Stimulated activated CD4-positive, alpha-beta T cell treated with anti-CD3 and anti-CD28 coated beads, Interleukin-2, amount 100 ng/mL, for 4 hours (primary cell): ENCODE results near the gene ADARB2.

Source experiments
- DNase-seq: peaks from one replicate; pipeline ENCODE4 v3.0.0-alpha.2; 2020; ENCODE audit warnings: low read depth

Gene ADARB2

GRCh38 chr10:1187855-1188557 is 549.3 kb downstream of the ADARB2 start:
- no peak for DNase-seq

DNA sequence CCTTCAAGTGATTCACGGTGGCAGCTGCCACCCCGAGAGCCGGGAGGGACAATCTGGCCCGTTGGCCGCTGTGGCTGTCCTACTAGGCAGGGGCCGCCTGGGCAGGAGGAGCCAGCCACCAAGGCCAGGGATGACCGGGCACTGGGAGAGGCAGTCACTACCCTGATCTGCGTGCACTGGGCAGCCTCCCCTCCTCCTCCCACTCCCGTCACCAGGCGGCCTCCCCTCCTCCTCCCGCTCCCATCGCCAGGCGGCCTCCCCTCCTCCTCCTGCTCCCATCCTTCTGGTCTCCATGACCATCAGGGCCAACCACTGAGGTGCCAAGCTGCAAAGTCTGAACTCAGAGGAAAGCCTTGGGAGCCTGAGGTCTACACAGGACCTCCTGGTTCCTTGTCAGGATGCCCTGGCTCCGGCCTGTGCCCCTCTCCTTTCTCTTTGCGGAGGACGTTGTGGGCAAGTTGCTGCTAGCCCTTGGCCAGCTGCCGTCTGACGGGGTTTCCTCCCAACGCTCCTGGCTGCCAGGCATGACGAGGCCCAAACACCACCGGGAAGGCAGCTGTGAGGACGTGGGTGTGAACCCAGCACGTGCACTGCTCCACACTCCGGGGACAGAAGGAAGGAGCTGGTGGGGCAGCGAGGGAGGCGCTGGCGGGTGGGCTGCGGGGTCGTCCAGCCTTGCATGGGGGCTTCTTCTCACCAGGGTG is 550.0 kb downstream of the ADARB2 start:
- no peak for DNase-seq

DNA sequence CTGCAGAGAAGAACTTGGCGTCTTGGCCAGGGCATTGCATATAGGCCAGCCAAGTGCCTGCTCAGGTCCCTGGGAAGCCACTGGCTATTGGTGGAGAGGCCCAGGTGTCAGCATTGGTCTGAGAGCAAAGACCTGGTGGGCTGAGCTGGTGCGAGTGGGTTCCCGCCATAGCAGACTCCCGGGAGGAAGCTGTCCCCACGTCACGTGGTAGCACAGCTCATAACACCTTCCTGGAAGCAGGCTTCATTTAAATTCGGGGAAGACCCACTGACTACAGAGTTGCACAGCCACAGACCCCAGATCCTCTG is 550.7 kb downstream of the ADARB2 start:
- no peak for DNase-seq

- DNase-seq, result no peak
These were observed 551.2 kb downstream of the ADARB2 start for GRCh38 chr10:1185911-1186682.

DNA sequence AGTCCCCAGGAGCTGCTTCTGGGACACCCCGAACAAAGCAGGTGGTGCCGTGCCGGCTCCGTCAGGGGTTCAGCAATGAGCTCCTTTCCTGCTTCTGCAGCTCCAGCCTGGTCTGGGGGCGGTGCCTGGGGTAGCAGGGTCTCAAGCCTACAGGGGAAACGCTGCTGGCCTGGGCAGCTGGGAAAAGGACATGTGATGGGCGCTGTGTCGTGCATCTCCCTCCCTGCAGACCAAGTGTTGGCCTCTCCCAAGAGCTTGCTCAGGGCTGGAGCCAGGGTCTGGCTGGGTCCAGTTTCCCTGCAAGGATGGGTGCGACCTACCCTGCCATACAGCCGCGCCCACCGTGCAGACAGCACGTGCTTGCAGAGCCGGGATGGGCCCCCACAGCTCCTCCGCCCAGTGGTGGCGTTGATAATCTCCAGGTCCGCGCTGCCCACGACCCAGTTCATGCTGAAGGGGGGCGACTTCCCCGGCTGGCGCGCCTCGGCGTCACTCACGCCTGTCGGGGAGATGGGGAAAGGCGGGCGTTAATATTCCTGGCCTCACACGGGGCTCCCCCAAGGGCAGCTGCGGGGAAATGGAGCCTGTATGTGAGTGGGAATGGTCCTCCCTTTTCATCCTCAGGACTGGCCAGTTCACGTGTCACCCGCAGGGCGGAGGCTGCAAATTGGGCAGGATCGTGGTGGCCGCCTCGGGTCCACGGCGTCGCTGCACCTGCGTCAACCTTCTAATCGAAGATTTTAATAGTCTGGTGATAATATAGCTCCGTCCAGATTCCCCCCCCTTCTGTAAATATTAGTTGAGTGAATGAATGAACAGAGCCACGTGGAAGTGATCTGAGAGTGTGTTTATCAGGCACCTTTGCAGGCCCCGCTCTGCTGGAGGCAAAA is 552.5 kb downstream of the ADARB2 start:
- DNase-seq, result no peak

DNA sequence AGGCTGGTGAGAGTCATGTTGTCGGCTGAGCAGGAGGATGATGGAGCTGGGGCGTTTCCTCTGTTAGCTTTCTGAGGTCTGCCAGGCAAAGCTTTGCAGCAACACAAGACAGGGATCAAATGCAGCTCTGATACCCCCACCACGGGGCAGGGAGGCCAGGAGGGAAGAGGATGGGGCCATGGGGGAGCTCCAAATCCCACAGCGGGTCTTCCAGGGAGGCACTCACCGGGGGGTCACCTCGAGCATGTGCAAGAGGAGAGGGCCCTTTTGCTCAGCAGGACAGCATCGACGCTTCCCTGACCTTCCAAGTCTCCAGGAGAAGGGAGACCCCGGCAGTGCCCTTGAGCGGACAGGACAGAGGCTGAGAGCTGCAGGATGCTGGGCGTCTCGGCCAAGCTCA is 553.6 kb downstream of the ADARB2 start:
- no peak for DNase-seq

DNA sequence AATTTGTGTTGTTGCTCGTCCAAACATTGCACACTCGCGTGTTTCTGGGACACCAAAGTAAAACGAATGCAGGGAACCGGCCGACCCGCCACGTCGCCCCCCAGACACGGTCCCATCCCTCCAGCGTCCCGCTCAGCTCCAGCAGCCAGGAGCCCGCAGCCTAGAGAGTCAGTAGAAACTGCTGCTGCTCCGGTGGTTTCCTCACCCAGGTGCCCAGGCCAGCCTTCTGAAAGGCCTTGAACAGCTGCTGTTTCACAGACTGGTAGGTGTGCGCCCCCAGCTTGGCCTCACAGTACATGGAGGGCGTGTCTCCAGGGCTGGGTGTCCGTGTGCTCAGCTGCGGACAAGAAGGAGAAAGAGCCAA is 554.3 kb downstream of the ADARB2 start:
- DNase-seq, result no peak

- DNase-seq, result no peak
These were observed 554.9 kb downstream of the ADARB2 start for GRCh38 chr10:1182280-1183032.

GRCh38 chr10:1180836-1181235 is 556.5 kb downstream of the ADARB2 start:
- no peak for DNase-seq

DNA sequence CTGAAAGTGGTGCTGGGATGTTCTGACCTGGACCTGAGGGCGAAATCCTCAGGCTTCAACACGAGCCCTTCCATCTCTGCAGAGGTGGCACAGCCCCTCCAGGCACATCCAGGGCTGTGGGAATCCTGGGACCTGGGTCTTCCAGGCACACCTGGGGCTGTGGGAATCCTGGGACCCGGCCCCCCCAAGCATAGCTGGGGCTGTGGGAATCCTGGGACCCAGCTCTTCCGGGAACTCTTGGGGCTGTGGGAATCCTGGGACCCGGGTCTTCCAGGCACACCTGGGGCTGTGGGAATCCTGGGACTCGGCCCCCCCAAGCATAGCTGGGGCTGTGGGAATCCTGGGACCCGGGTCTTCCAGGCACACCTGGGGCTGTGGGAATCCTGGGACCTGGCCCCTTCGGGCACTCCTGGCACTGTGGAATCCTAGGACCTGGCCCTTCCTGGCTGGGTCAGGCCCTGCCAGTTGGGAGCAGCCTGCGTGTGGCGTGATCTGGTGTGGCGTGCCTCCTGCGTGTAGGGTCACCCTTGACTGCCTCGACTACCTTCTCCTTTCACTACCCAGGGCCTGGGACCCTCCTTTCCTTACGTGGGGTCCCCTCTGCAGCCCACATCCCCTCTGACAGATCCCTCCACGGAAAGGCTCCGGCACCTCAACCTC is 557.1 kb downstream of the ADARB2 start:
- DNase-seq, result no peak

DNA sequence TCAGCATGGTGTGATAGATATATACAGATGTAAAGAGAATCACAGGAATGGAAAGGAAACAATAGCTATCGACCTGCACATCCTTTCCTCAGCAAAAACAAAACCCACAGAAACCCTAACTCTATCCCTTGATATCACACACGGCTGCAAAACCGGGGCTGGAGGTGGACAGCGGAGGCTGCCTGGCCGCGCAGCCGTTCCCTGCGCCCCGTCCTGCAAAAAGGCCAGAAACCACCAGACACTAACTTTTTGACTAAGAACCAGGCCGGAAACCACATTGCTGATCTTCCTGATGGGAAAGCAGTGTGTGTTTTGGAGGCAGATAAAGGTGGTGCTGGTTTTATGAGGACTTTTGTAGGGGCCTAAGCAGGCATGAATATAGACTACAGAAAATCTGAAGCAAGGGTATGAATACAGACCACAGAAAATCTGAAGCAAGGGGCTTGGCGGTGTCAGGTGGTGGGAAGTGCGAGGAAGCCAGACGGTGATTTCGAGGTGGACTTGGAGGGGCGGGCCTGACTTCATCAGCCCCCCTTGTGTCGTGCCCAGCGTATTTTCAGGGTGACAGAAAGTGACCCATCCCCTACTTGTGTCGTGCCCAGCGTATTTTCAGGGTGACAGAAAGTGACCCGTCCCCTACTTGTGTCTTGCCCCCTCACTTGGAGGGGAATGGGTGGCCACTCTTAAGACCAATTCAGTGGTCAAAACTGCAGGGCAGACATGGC is 557.8 kb downstream of the ADARB2 start:
- DNase-seq, result no peak

- no peak for DNase-seq
These were observed 558.8 kb downstream of the ADARB2 start for GRCh38 chr10:1178506-1178905.

- no peak for DNase-seq
These were observed 559.4 kb downstream of the ADARB2 start for GRCh38 chr10:1177936-1178335.

GRCh38 chr10:1175956-1176565 is 561.3 kb downstream of the ADARB2 start:
- no peak for DNase-seq

GRCh38 chr10:1174022-1174421 is 563.3 kb downstream of the ADARB2 start:
- no peak for DNase-seq

DNA sequence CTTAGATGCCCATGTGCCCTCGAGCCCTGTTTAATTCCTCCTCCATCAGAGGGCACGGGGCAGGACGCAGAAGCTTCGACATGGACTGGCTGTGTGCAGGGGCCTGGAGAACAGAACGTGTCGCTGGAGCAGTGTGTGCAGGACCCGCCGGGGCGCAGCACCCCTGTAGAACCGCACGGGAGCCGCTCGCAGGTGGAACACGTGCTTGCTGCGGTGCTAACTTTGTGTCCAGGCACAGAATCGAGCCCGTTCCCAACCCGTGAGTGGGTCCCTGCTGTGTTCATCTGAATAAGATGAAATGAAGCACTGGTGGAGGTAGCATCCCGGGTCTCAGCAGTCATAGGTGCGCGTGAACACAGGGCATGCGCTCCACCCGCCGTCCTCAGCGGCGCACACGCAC is 564.2 kb downstream of the ADARB2 start:
- no peak for DNase-seq

DNA sequence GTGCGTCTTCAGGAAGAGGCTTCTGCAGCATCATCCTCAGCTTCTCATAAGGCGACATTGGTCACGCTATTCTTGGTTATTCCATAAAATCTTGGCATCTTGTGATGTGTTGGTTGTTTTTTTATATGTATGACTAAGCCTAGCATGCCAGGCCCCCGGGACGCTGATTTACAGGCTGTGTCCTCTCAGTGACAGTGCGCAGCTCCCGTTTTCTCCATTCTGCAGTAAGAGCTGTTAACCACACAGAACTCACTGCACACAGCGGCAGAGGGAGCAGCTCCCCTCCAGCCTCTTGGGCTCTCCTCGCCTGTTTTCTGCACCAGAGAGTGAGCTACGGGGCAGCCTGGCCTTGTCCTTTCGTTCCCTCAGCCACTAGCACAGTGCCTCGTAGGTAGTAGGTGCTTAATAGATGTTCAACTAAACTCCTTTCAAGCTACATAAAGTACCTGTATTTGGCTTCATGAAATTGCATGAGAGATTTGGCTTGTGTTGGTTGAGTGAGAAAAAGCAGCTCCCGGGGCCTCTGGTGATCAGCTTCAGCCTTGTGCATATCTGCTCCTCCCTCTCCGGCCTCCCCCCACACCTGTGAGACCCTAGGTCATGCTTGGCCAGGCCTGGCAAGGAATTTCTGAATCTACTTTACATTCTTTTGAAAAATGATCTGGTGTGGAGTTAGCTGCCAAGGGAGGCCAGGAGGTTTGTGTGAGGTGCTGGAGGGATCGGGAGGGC is 564.9 kb downstream of the ADARB2 start:
- no peak for DNase-seq

- no peak for DNase-seq
These were observed 565.7 kb downstream of the ADARB2 start for GRCh38 chr10:1171586-1171985.

GRCh38 chr10:1171182-1171581 is 566.1 kb downstream of the ADARB2 start:
- DNase-seq, result no peak
